K562 (cell line): ENCODE results near the gene GMDS. TPM values are rescaled to one million over a fixed set of nuclear protein-coding genes. Genes with fewer than 3 reads are reported as not detected.

Source experiments
- ATAC-seq: fragments of 200-7000 bp; cut with Tn5 transposase; 3 replicates; pipeline ENCODE4 v1.9.1; 2020; ENCODE audit warnings: moderate library complexity
- BruUV-seq: library from RNA; stranded (reverse); fragments of 400-500 nt; replicated peaks from 2 replicates; lab custom pipeline; 2021; lab: Mats Ljungman, UMichigan
- CTCF ChIA-PET: fragments of 300-600 bp; formaldehyde crosslinking; extraction: SDS; loops from one replicate; lab custom pipeline; 2021; ENCODE audit warnings: low intra/inter-chr PET ratio; lab: Yijun Ruan, JAX
- POLR2A ChIA-PET: fragments of 300-600, 350-650 bp; sonication (Branson Sonifier 250); formaldehyde crosslinking; extraction: SDS; loops from one replicate; lab custom pipeline; 2021; ENCODE audit warnings: antibody characterized with exemption, inconsistent platforms; lab: Yijun Ruan, JAX
- DNase-seq, 4 experiments: peaks; one replicate each; pipeline versions ENCODE4 v3.0.0 to v3.0.0-alpha.2; 2011 to 2018; ENCODE audit warnings: low spot score in 3 of 4, mixed read lengths in 3 of 4; ENCODE audit errors: extremely low read depth in 1 of 4
- FAIRE-seq: peaks from 2 replicates; lab custom pipeline; 2011; peaks lifted over from hg19 to GRCh38; lab: Jason Lieb, UNC
- H2AFZ ChIP-seq: 2 replicates; pipeline ENCODE4 v1.6.0; 2011; ENCODE audit warnings: low read depth, low read length, control low read depth, inconsistent platforms
- H3K27ac ChIP-seq: fragments of 200-600 bp; 3 replicates; pipeline ENCODE4 v1.8.0; 2011; ENCODE audit warnings: low read depth, mild to moderate bottlenecking, control low read depth, inconsistent platforms, low read length, moderate library complexity, mixed read lengths; ENCODE audit errors: extremely low read depth
- H3K27me3 ChIP-seq, 2 experiments: fragments of 300-600 bp in 1 of 2; 2 replicates in 1 of 2; 3 replicates in 1 of 2; pipeline versions ENCODE4 v1.6.0 to v1.8.0; 2011; ENCODE audit warnings: inconsistent platforms in 2 of 2, low read length in 2 of 2, mild to moderate bottlenecking in 1 of 2, mixed read lengths in 1 of 2, moderate library complexity in 1 of 2; ENCODE audit not compliant: control insufficient read depth in 2 of 2, insufficient read depth in 2 of 2
- H3K36me3 ChIP-seq: fragments of 300-600 bp; 3 replicates; pipeline ENCODE4 v1.8.0; 2011; ENCODE audit warnings: mild to moderate bottlenecking, low read length, inconsistent platforms; ENCODE audit not compliant: control insufficient read depth, insufficient read depth
- H3K4me1 ChIP-seq, 2 experiments: fragments of 200-600 bp in 1 of 2; replicated peaks in 1 of 2; 2 replicates in 1 of 2; 3 replicates in 1 of 2; pipeline versions ENCODE4 v1.5.1 to v1.8.0; 2011; ENCODE audit warnings: inconsistent platforms in 2 of 2, low read length in 2 of 2, mild to moderate bottlenecking in 1 of 2, mixed read lengths in 1 of 2, moderate library complexity in 1 of 2; ENCODE audit not compliant: control insufficient read depth in 2 of 2, insufficient read depth in 2 of 2
- H3K4me2 ChIP-seq: 2 replicates; pipeline ENCODE4 v1.6.1; 2011; ENCODE audit warnings: low read length, control low read depth, inconsistent platforms, mixed read lengths; ENCODE audit not compliant: insufficient read depth
- H3K4me3 ChIP-seq: fragments of 200-600 bp; sonication (generic), shearing (Covaris generic); 2 replicates; pipeline ENCODE4 v1.5.1; 2016; ENCODE audit warnings: control low read depth, inconsistent platforms
- H3K79me2 ChIP-seq: fragments of 200-600 bp; 3 replicates; pipeline ENCODE4 v1.8.0; 2011; ENCODE audit warnings: low read length, inconsistent platforms; ENCODE audit not compliant: control insufficient read depth, insufficient read depth
- H3K9ac ChIP-seq, 2 experiments: 2 replicates each; pipeline versions ENCODE4 v1.6.0 to v1.6.1; 2011; ENCODE audit warnings: low read depth in 2 of 2, low read length in 2 of 2, control low read depth in 1 of 2, inconsistent platforms in 1 of 2, mild to moderate bottlenecking in 1 of 2, mixed read lengths in 1 of 2; ENCODE audit not compliant: insufficient read depth in 1 of 2
- H3K9me1 ChIP-seq: one replicate; pipeline ENCODE4 v1.6.0; 2011; ENCODE audit warnings: inconsistent platforms, mild to moderate bottlenecking, low read length, moderate library complexity; ENCODE audit not compliant: control insufficient read depth, insufficient read depth
- H3K9me3 ChIP-seq: replicated peaks from 2 replicates; pipeline ENCODE4 v1.5.1; 2011; ENCODE audit warnings: low read depth, low read length, inconsistent platforms; ENCODE audit not compliant: control insufficient read depth, insufficient read depth
- H4K20me1 ChIP-seq: replicated peaks from 2 replicates; pipeline ENCODE4 v1.6.1; 2011; ENCODE audit warnings: low read length, inconsistent platforms, mixed read lengths; ENCODE audit not compliant: control insufficient read depth, insufficient read depth
- ERF ChIP-seq: fragments of 450-650 bp; formaldehyde crosslinking; IDR thresholded peaks from 2 replicates; pipeline ENCODE4 v1.4.0; 2020; ENCODE audit warnings: mild to moderate bottlenecking, mixed read lengths
- MCM7 ChIP-seq, 2 experiments: fragments of 450-650 bp; IDR thresholded peaks; 2 replicates each; pipeline ENCODE4 v1.6.1; 2016 to 2018
- NRF1 ChIP-seq, 2 experiments: fragments of 450-650 bp; IDR thresholded peaks in 1 of 2; conservative IDR thresholded peaks in 1 of 2; 2 replicates each; pipeline ENCODE4 v1.6.1; 2014; ENCODE audit warnings: mild to moderate bottlenecking in 2 of 2
- TBP ChIP-seq: optimal IDR thresholded peaks from 2 replicates; pipeline ENCODE3; 2011; ENCODE audit warnings: low read depth, low read length, improper control_type of control experiment
- TCFL5 ChIP-seq: fragments of 250-450 bp; sonication (Bioruptor Pico); conservative IDR thresholded peaks from 2 replicates; pipeline ENCODE4 v1.6.1; 2021; ENCODE audit warnings: mild to moderate bottlenecking, moderate library complexity, matching md5 sums
- ZNF324 ChIP-seq: fragments of 250-450 bp; sonication (Bioruptor Pico); IDR thresholded peaks from 2 replicates; pipeline ENCODE4 v1.4.0; 2020; ENCODE audit warnings: mild to moderate bottlenecking
- WGBS: fragments of 100-300 bp; shearing (Covaris generic); methylation state at CpG from one replicate; pipeline ENCODE4 v1.1.6; 2016; ENCODE audit warnings: low coverage, mixed read lengths; ENCODE audit not compliant: insufficient coverage; ENCODE audit errors: missing lambda C conversion rate; 5-methylcytosine and 5-hydroxymethylcytosine counted together
- in situ Hi-C: fragments of 300-500 bp; cut with MboI; formaldehyde crosslinking; loops from 4 replicates; pipeline ENCODE4 v1.15.0; 2018; ENCODE audit warnings: inconsistent platforms, mixed read lengths
- intact Hi-C: fragments of 100-400 bp; cut with micrococcal nuclease; formaldehyde crosslinking; loops from 2 replicates; pipeline ENCODE4 v1.14.2; 2022
- polyA plus RNA-seq, 8 experiments: library from polyadenylated mRNA; depleted of rRNA in 4 of 8; stranded (reverse) in 5 of 8; unstranded in 3 of 8; fragments of >200 nt; fragmentation: Nextera tagmentation in 2 of 8; fragmentation: Illumina TruSeq in 1 of 8; extraction: Ambion mirVana in 2 of 8; extraction: Trizol in 1 of 8; gene quantifications; 2 replicates each; pipeline versions ENCODE4 v1.2.1 to v1.2.3, GENCODE V29; 2011 to 2014; ENCODE audit warnings: inconsistent platforms in 1 of 8, missing spikeins in 1 of 8
- total RNA-seq, 7 experiments: library from RNA; depleted of rRNA in 6 of 7; stranded (reverse); fragments of >200 nt in 6 of 7; fragmentation: Illumina TruSeq in 2 of 7; extraction: Trizol in 2 of 7; gene quantifications; 2 replicates each; pipeline versions ENCODE4 v1.2.1 to v1.2.3, GENCODE V29; 2011 to 2021; ENCODE audit warnings: low replicate concordance in 1 of 7
- TF ChIP-seq, protein P1 (sequence below), 2 experiments: fragments of 450-650 bp in 1 of 2; IDR thresholded peaks; 2 replicates each; pipeline ENCODE4 v1.6.1; 2011 to 2017; ENCODE audit warnings: low read depth in 2 of 2, antibody characterized with exemption in 1 of 2, borderline replicate concordance in 1 of 2, low read length in 1 of 2, mild to moderate bottlenecking in 1 of 2, mixed read lengths in 1 of 2; ENCODE audit not compliant: control insufficient read depth in 1 of 2

GMDS gene
- total and polyA plus RNA-seq, 9 of the 15 experiments (the other 6 are each of a cell fraction or from before 2014, with no cell fraction given), result 0.48 to 31.8 (median 13.4) TPM

DNA sequence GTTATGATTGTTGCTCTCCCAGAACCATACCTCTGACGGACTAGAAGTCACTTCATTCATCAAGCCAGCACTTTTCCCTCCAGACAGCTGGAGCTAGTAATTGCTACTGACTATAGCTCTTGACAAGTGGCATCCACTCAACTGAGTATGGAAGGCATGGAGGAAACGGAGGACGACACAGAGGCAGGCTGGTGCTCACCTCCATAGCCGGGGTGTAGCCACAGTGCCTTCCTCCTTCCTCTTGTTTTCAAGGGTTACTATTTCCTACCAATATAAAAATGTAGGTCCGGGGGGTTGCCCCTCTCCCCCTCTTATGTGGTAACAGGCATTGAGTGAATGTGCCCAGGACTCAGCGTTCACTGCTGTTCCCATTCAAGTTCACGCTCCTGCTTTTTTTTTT, 659.1 kb downstream of the GMDS start (continued):
- TF ChIP-seq, protein P1, sequence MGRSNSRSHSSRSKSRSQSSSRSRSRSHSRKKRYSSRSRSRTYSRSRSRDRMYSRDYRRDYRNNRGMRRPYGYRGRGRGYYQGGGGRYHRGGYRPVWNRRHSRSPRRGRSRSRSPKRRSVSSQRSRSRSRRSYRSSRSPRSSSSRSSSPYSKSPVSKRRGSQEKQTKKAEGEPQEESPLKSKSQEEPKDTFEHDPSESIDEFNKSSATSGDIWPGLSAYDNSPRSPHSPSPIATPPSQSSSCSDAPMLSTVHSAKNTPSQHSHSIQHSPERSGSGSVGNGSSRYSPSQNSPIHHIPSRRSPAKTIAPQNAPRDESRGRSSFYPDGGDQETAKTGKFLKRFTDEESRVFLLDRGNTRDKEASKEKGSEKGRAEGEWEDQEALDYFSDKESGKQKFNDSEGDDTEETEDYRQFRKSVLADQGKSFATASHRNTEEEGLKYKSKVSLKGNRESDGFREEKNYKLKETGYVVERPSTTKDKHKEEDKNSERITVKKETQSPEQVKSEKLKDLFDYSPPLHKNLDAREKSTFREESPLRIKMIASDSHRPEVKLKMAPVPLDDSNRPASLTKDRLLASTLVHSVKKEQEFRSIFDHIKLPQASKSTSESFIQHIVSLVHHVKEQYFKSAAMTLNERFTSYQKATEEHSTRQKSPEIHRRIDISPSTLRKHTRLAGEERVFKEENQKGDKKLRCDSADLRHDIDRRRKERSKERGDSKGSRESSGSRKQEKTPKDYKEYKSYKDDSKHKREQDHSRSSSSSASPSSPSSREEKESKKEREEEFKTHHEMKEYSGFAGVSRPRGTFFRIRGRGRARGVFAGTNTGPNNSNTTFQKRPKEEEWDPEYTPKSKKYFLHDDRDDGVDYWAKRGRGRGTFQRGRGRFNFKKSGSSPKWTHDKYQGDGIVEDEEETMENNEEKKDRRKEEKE (IDR thresholded peaks at IDR 0.05; ENCODE audit: borderline replicate concordance in 1 of 2, control insufficient read depth in 1 of 2, low read depth in 2 of 2, low read length in 1 of 2), result no peak

DNA sequence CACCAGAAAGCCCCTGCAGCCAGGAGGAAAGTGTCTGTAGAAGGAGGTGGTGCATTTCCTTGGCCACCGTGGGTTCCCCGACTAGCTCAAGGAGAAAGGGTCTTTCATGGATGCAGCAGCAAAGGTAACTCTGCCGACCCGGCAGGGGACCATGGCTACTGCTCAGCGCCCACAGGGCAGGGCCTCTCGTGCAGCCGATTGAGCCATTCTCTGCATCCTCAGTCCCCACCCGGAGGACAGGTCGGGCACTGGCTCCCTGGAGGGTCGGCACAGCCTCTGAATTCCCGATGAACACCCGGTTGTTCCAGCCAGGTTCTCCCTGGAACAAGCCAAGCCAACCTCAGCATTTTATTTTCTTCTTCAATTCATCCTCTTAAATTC, 659.7 kb downstream of the GMDS start:
- POLR2A ChIA-PET, result interaction anchor here (0.5 to 1.0 kb wide), 2 partner anchors 9 to 178 kb away, joined by 3 read pairs; no protein-coding TSS in a partner anchor
- ATAC-seq, result no peak
- Histone ChIP-seq H3K79me2 (no peaks in the 10 kb centered on the region), H3K9ac (no peak overlapping the region), H2AFZ (no peak overlapping the region), H3K36me3 (no peaks in the 10 kb centered on the region), H3K4me1 (no peaks in the 10 kb centered on the region), H3K27me3 (peaks cover 42 to 70% of the 10 kb centered on the region in 2 experiments), H3K4me2 (no peak overlapping the region), H3K27ac (no peak overlapping the region), H3K4me3 (no peak overlapping the region), H3K9me1 (no peaks in the 10 kb centered on the region), H3K9me3 (no peaks in the 10 kb centered on the region), H4K20me1 (no peaks in the 10 kb centered on the region)
- no TSS peak for BruUV-seq
- DNase-seq, result no peak
- TF ChIP-seq TCFL5, result no peak
- no peak for TF ChIP-seq ERF (CRISPR knock-in tag)
- TF ChIP-seq NRF1 (conservative IDR thresholded peaks at IDR 0.05 in 1 of 2, IDR thresholded peaks at IDR 0.05 in 1 of 2), result no peak
- TF ChIP-seq TBP, result no peak
- no peak for TF ChIP-seq MCM7 (IDR thresholded peaks at IDR 0.05)
- TF ChIP-seq ZNF324 (CRISPR knock-in tag), result no peak
- intact Hi-C loops, result no loop called here
- CTCF ChIA-PET, result no interaction called here
- no peak for FAIRE-seq
- WGBS, result 0% methylated on average over 12 of the region's 12 CpGs
- in situ Hi-C loops, result no loop called here
